Ishikawa (cell line): Measurements from ENCODE around the gene GPR78.

Experiments
- EP300 ChIP-seq: IDR thresholded peaks from 2 replicates; pipeline ENCODE4 v1.6.1; 2012; ENCODE audit warnings: borderline replicate concordance
- FOXM1 ChIP-seq: IDR thresholded peaks from 2 replicates; pipeline ENCODE4 v1.6.1; 2012; ENCODE audit warnings: low read depth, borderline replicate concordance
- NFIC ChIP-seq: IDR thresholded peaks from 2 replicates; pipeline ENCODE4 v1.6.1; 2012
- RAD21 ChIP-seq: IDR thresholded peaks from 2 replicates; pipeline ENCODE4 v1.6.1; 2012; ENCODE audit warnings: low read depth
- TAF1 ChIP-seq: IDR thresholded peaks from 2 replicates; pipeline ENCODE4 v1.6.1; 2012; ENCODE audit warnings: low read depth, mild to moderate bottlenecking
- TF ChIP-seq, protein P1 (sequence below): IDR thresholded peaks from 2 replicates; pipeline ENCODE4 v1.6.1; 2012

DNA sequence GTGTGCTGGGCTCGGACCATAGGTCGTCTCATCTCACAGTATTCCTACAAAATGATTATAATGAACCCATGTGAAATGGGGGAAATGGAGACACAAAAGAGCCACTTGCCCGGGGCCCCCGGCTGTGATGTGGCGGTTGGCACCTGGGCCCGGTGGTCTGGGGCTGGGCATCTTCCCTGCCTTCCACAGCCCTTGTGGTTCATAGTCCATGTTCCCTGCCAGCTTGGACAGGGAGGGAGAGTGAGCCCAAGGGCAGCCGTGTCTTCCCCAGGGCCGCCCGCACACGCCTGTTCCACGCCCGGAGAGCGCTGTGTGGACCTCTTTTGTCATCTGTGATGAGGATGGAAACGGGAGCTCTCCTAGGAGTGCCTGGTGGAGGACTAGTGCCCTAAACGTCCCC is 17.6 kb downstream of the GPR78 start:
- no peak for TF ChIP-seq EP300
- TF ChIP-seq FOXM1, result no peak
- TF ChIP-seq, protein P1, sequence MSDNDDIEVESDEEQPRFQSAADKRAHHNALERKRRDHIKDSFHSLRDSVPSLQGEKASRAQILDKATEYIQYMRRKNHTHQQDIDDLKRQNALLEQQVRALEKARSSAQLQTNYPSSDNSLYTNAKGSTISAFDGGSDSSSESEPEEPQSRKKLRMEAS, result no peak
- no peak for TF ChIP-seq TAF1
- no peak for TF ChIP-seq RAD21
- no peak for TF ChIP-seq NFIC
